ENCODE results near the gene PACSIN1. TPM values are rescaled to one million over a fixed set of nuclear protein-coding genes. Genes with fewer than 3 reads are reported as not detected.

Gene PACSIN1
- total RNA-seq, 1 donor from 2014 or later, result not detected

GRCh38 chr6:34436803-34437643, 28.9 kb upstream of the PACSIN1 start:
- peaks cover 3% of the 10 kb centered on the region for H3K36me3 Mint-ChIP-seq (ENCODE audit: unreplicated experiment)
- no peaks in the 10 kb centered on the region for H3K4me1 Mint-ChIP-seq (ENCODE audit: unreplicated experiment)

GRCh38 chr6:34437644-34437970, 28.3 kb upstream of the PACSIN1 start:
- H3K4me3 Mint-ChIP-seq (ENCODE audit: unreplicated experiment), result no peak overlapping the region
- no peaks in the 10 kb centered on the region for H3K4me1 Mint-ChIP-seq (ENCODE audit: unreplicated experiment)
- peaks cover 6% of the 10 kb centered on the region for H3K9me3 Mint-ChIP-seq (ENCODE audit: unreplicated experiment)
- H3K27ac Mint-ChIP-seq (ENCODE audit: unreplicated experiment), result no peak overlapping the region
- H3K36me3 Mint-ChIP-seq (ENCODE audit: unreplicated experiment), result peaks cover 3% of the 10 kb centered on the region
- no peak for TF ChIP-seq CTCF (IDR thresholded peaks at IDR 0.05)
- no peak for DNase-seq (ENCODE audit: extremely low spot score, unreplicated experiment)
- H3K27me3 Mint-ChIP-seq (ENCODE audit: unreplicated experiment), result peaks cover 6% of the 10 kb centered on the region

More at GRCh38 chr6:34436803-34437643, 28.9 kb upstream of the PACSIN1 start:
- no peak for TF ChIP-seq CTCF (IDR thresholded peaks at IDR 0.05)
- H3K4me3 Mint-ChIP-seq (ENCODE audit: unreplicated experiment), result no peak overlapping the region
- peaks cover 6% of the 10 kb centered on the region for H3K9me3 Mint-ChIP-seq (ENCODE audit: unreplicated experiment)
- no peak overlapping the region for H3K27ac Mint-ChIP-seq (ENCODE audit: unreplicated experiment)
- no peak for DNase-seq (ENCODE audit: extremely low spot score, unreplicated experiment)
- peaks cover 6% of the 10 kb centered on the region for H3K27me3 Mint-ChIP-seq (ENCODE audit: unreplicated experiment)

GRCh38 chr6:34438705-34439104, 27.2 kb upstream of the PACSIN1 start:
- no peaks in the 10 kb centered on the region for H3K27me3 Mint-ChIP-seq (ENCODE audit: unreplicated experiment)
- no peak overlapping the region for H3K27ac Mint-ChIP-seq (ENCODE audit: unreplicated experiment)

GRCh38 chr6:34439442-34439841, 26.4 kb upstream of the PACSIN1 start:
- H3K36me3 Mint-ChIP-seq (ENCODE audit: unreplicated experiment), result peaks cover 3% of the 10 kb centered on the region
- no peaks in the 10 kb centered on the region for H3K27me3 Mint-ChIP-seq (ENCODE audit: unreplicated experiment)
- H3K27ac Mint-ChIP-seq (ENCODE audit: unreplicated experiment), result no peak overlapping the region
- no peak for TF ChIP-seq CTCF (IDR thresholded peaks at IDR 0.05)
- H3K4me1 Mint-ChIP-seq (ENCODE audit: unreplicated experiment), result no peaks in the 10 kb centered on the region
- no peak for DNase-seq (ENCODE audit: extremely low spot score, unreplicated experiment)
- no peak overlapping the region for H3K4me3 Mint-ChIP-seq (ENCODE audit: unreplicated experiment)
- peaks cover 6% of the 10 kb centered on the region for H3K9me3 Mint-ChIP-seq (ENCODE audit: unreplicated experiment)

More at GRCh38 chr6:34438705-34439104, 27.2 kb upstream of the PACSIN1 start:
- peaks cover 3% of the 10 kb centered on the region for H3K36me3 Mint-ChIP-seq (ENCODE audit: unreplicated experiment)
- no peak overlapping the region for H3K4me3 Mint-ChIP-seq (ENCODE audit: unreplicated experiment)
- DNase-seq (ENCODE audit: extremely low spot score, unreplicated experiment), result no peak
- no peaks in the 10 kb centered on the region for H3K4me1 Mint-ChIP-seq (ENCODE audit: unreplicated experiment)
- TF ChIP-seq CTCF (IDR thresholded peaks at IDR 0.05), result no peak
- H3K9me3 Mint-ChIP-seq (ENCODE audit: unreplicated experiment), result peaks cover 6% of the 10 kb centered on the region

- Mint-ChIP-seq H3K9me3 (ENCODE audit: unreplicated experiment) (peaks cover 6% of the 10 kb centered on the region), H3K27me3 (ENCODE audit: unreplicated experiment) (no peaks in the 10 kb centered on the region), H3K27ac (ENCODE audit: unreplicated experiment) (no peak overlapping the region), H3K4me3 (ENCODE audit: unreplicated experiment) (no peak overlapping the region), H3K36me3 (ENCODE audit: unreplicated experiment) (peaks cover 3% of the 10 kb centered on the region), H3K4me1 (ENCODE audit: unreplicated experiment) (no peaks in the 10 kb centered on the region)
- no peak for DNase-seq (ENCODE audit: extremely low spot score, unreplicated experiment)
- TF ChIP-seq CTCF (IDR thresholded peaks at IDR 0.05), result no peak
Measured at GRCh38 chr6:34441526-34441925, 24.4 kb upstream of the PACSIN1 start.
